Astrocyte of the cerebellum (primary cell): ENCODE data around the gene THSD4.

Source experiments
- DNase-seq: peaks from one replicate; pipeline ENCODE4 v3.0.0-alpha.2; 2011; ENCODE audit warnings: low read depth
- H3K4me3 ChIP-seq: 2 replicates; pipeline ENCODE4 v1.5.1; 2011; ENCODE audit warnings: mild to moderate bottlenecking, low read depth, low read length, moderate library complexity
- in situ Hi-C: cut with HindIII; loops from 2 replicates; pipeline ENCODE4 v1.10.0; 2017; ENCODE audit warnings: low sequenced_read_pairs
- TF ChIP-seq, protein P1 (sequence below): IDR thresholded peaks from 2 replicates; pipeline ENCODE4 v1.5.1; 2012; ENCODE audit warnings: low read length, low read depth, moderate library complexity, mild to moderate bottlenecking; ENCODE audit errors: missing control alignments

Gene THSD4

DNA sequence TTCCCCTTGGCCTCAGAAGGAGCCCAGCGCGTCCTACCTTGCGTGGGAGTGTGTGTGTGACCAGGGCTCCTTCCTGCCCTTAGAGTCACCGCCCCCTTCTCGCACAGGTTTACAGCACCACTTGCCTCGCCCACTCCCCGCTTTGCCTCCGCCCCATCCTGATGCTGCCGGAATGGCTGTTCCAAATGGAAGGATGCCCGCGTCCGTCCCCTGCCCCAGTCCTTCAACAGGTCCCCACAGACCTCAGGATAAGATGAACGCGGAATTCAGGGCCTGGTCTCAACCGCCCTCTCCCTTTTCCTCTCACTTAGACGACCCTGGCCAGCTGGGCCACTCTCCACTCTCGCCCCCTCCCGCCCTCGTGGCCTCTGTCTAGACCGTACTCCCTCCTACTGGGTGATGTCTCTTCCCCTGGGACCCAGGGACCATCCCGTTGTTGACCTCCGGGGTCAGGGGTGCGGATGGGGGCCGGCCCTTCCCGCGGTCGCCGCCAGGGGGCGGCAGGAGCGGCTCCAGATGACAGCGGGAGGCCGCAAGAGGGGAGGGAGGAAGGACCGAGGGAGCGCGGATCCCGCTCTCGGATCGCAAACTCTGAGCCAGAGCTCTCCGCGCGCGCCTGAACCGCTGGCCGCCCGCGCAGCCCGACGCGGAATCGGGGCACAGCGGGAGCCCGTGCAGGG lies at the start of gene THSD4:
Gene THSD4 (plus strand): TSS at position 585 of the 680 bp plus-strand sequence.
- in situ Hi-C loops: loop anchor here (25.0 kb wide), 1 partner anchor 322 kb away; no protein-coding TSS in a partner anchor
- peak within 1 kb of the TSS; percentile 66 for H3K4me3 ChIP-seq
- no peak for DNase-seq
- TF ChIP-seq, protein P1, sequence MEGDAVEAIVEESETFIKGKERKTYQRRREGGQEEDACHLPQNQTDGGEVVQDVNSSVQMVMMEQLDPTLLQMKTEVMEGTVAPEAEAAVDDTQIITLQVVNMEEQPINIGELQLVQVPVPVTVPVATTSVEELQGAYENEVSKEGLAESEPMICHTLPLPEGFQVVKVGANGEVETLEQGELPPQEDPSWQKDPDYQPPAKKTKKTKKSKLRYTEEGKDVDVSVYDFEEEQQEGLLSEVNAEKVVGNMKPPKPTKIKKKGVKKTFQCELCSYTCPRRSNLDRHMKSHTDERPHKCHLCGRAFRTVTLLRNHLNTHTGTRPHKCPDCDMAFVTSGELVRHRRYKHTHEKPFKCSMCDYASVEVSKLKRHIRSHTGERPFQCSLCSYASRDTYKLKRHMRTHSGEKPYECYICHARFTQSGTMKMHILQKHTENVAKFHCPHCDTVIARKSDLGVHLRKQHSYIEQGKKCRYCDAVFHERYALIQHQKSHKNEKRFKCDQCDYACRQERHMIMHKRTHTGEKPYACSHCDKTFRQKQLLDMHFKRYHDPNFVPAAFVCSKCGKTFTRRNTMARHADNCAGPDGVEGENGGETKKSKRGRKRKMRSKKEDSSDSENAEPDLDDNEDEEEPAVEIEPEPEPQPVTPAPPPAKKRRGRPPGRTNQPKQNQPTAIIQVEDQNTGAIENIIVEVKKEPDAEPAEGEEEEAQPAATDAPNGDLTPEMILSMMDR: peak; percentile 95

DNA sequence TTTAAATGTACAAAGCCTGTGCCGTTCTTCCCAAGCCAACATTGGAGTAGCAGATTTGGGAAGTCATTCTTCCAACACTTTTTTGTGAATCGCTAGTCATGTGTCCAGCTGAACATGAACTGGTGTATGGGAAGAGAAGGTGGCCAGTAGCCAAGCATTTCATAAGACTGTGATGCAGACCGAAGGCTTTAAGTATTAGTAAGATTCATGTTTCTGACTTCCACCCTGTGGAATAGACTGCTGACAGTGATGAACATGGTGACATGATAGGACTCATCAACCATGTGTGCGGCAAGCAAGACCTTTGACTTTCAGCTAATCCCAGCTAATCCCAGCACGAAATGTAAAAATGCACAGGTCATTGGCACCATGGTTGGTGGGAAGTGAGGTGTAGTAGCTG lies 48.3 kb upstream of the THSD4 start:
- DNase-seq: no peak
- no peak overlapping the region for H3K4me3 ChIP-seq
- TF ChIP-seq, protein P1: no peak
- in situ Hi-C loops: no loop called here

DNA sequence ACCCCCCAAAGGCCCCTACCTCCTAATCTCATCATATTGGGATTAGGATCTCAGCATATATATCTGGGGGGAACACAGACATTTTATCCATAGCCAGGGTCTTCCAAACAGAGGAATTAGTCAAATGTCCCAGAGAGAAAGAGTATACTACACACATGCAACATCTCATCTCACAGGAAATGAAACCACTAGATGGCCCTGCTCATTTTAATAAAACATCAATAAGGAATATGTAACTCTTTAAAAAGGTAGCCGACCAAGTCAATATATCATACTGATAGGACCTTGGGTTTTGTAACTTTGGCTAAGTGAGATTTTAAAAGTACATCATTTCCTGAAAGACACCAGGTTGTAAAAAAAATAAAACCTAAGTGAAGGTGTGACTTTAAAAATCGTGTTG lies 45.6 kb upstream of the THSD4 start:
- TF ChIP-seq, protein P1: no peak
- no peak overlapping the region for H3K4me3 ChIP-seq
- in situ Hi-C loops: no loop called here
- DNase-seq: no peak

DNA sequence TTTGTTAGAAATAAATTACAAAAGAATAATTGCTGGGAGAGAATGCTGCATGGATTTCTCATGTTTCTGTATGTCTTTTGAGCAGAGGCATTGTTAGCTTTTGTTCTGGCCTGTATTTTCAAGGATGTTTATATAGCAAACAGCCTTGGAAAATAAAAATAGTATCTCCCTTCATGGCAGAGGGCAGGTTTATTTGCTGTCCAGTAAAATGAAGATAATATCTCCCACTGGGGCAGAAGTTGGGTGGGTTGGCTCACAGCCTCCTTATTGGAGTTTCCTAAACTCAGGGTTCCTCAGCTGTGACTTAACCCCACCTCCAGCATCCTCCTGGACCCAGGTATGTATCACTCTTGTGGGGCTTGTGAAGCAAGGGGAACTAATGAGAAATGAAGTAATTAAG lies 43.7 kb upstream of the THSD4 start:
- DNase-seq: no peak
- in situ Hi-C loops: no loop called here
- TF ChIP-seq, protein P1: no peak
- no peak overlapping the region for H3K4me3 ChIP-seq

DNA sequence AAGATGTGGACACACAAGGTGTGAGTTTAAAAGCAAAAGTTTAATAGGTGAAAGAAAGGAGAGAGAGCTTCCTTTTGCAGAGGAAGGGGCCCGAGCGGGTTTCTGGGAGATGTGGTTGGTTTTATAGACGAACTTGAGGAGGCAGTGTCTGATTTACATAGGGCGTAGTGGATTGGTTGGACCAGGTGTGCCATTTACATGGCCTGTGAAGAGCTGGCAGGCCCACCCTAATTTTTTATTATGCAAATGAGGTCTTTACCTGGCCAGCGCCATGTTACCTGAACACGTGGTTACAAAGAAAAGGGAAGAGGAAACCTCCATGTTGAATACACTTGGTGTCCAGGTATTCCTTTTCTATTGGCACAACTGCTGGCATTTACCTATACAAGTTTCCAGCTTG lies 42.8 kb upstream of the THSD4 start:
- DNase-seq: no peak
- in situ Hi-C loops: no loop called here
- H3K4me3 ChIP-seq: no peak overlapping the region
- TF ChIP-seq, protein P1: no peak

DNA sequence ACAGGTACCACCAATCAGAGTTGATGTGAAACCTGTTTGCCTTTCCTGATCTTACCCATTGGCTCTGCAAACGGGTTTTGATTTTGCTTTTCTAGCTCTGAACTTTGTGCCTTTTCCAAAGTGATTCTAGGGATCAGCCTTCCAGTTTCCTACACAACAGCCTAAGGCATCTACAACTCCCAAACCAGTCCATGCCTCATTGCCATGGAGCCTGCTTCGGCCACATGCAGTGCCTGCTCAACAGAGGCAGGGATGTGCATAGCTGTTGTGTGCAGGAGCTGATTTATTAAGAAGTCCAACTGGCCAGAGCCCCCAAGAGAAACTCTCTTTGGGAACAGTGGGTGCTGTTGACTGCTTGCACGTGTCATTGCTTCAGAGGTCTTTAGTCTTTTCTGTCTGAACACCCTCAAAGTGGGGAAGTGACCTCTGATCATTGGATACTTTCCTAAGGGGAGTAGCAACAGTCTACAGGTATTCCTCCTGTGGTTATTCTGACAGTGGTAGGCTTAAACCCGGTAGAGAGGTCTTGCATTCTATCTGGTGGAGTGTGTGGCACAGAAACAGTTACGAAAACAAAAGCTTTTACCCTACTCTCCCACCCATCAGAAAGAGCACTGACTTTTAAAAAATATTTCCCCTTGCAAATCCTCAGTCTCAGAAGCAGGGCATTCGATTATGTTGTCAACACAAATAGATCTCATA lies 36.6 kb upstream of the THSD4 start:
- no peak for DNase-seq
- TF ChIP-seq, protein P1: no peak
- in situ Hi-C loops: no loop called here
- no peak overlapping the region for H3K4me3 ChIP-seq
